HepG2 (cell line): ENCODE results near the gene LRPPRC. TPM values are rescaled to one million over a fixed set of nuclear protein-coding genes. Genes with fewer than 3 reads are reported as not detected.

Experiments
- FOXP1 ChIP-seq, 2 experiments: fragments of 450-650 bp in 1 of 2; IDR thresholded peaks; 2 replicates each; pipeline ENCODE4 v1.6.1; 2017 to 2018; ENCODE audit warnings: antibody characterized with exemption in 1 of 2
- REL ChIP-seq: sonication (generic); formaldehyde crosslinking; conservative IDR thresholded peaks from 2 replicates; pipeline ENCODE4 v1.8.0; 2022; ENCODE audit warnings: mild to moderate bottlenecking, missing genetic modification reagents, moderate library complexity
- RNF2 ChIP-seq: fragments of 450-650 bp; conservative IDR thresholded peaks from 2 replicates; pipeline ENCODE4 v1.6.1; 2016; ENCODE audit warnings: low read depth
- SALL1 ChIP-seq: sonication (generic); formaldehyde crosslinking; IDR thresholded peaks from 2 replicates; pipeline ENCODE4 v1.8.0; 2022; ENCODE audit warnings: mild to moderate bottlenecking, missing genetic modification reagents
- ZNF232 ChIP-seq: sonication (generic); formaldehyde crosslinking; IDR thresholded peaks from 2 replicates; pipeline ENCODE4 v1.4.0; 2020; ENCODE audit warnings: missing genetic modification reagents, borderline replicate concordance
- polyA plus RNA-seq, 8 experiments: library from polyadenylated mRNA; depleted of rRNA in 3 of 8; stranded (reverse) in 7 of 8; unstranded in 1 of 8; fragments of >200 nt; fragmentation: Illumina TruSeq in 4 of 8; extraction: Trizol in 4 of 8; gene quantifications; 2 replicates each; pipeline versions ENCODE4 v1.2.1 to v1.2.3, GENCODE V29; 2011 to 2016; ENCODE audit warnings: low read depth in 4 of 8, missing spikeins in 1 of 8, mixed read lengths in 1 of 8; ENCODE audit not compliant: insufficient read depth in 1 of 8
- total RNA-seq, 5 experiments: library from RNA; depleted of rRNA; stranded (reverse); fragments of >200 nt; fragmentation: Illumina TruSeq; extraction: Trizol; gene quantifications; 2 replicates each; pipeline ENCODE4 v1.2.3, GENCODE V29; 2016; ENCODE audit warnings: low read depth in 1 of 5
- TF ChIP-seq, protein P1 (sequence below): sonication (generic); formaldehyde crosslinking; IDR thresholded peaks from 2 replicates; pipeline ENCODE4 v1.4.0; 2020; ENCODE audit warnings: missing genetic modification reagents
- TF ChIP-seq, protein P2 (sequence below): IDR thresholded peaks from 2 replicates; pipeline ENCODE4 v1.6.1; 2016; ENCODE audit warnings: missing compliant biosample characterization, missing genetic modification reagents, borderline replicate concordance
- TF ChIP-seq, protein P3 (sequence below): IDR thresholded peaks from 2 replicates; pipeline ENCODE4 v1.6.1; 2012; ENCODE audit warnings: inconsistent platforms
- TF ChIP-seq, protein P4 (sequence below): sonication (generic); formaldehyde crosslinking; IDR thresholded peaks from 2 replicates; pipeline ENCODE4 v1.4.0; 2020; ENCODE audit warnings: mild to moderate bottlenecking, missing genetic modification reagents

LRPPRC gene
- total and polyA plus RNA-seq, 2 of the 13 experiments (the other 11 are each of a cell fraction or from before 2014, with no cell fraction given) = 117 to 167 TPM

DNA sequence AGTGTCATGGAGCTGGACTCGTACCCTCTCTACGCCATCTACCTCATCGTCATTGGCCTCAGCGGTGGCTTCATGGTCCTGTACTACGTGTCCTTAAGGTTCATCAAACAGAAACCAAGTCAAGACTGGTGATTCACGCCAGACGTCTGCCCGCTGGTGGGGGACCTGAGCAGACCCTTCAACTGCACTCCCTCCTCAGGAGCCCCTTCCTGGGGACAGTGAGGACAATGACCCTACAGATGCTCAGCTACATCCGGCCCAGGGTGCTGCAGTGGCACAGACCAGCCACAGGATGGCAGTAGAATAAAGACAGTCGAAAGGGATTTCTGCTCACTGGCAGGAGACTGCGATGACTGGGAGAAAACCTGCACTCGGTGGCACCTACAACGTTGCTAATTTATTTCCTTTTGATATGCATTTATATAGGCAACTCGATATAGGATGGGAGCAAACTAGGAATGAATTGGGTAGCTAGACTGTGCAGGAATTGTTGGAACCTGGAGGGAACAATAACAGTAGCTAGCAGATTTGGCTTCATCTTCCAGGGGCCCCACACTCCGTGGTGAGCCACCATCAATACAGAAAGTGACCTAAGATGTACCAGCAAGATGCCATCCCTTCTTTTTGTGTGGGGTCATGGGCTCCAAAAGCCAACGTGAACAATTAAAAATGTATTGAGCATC, 117.9 kb downstream of the LRPPRC start (continued):
- TF ChIP-seq, protein P1, sequence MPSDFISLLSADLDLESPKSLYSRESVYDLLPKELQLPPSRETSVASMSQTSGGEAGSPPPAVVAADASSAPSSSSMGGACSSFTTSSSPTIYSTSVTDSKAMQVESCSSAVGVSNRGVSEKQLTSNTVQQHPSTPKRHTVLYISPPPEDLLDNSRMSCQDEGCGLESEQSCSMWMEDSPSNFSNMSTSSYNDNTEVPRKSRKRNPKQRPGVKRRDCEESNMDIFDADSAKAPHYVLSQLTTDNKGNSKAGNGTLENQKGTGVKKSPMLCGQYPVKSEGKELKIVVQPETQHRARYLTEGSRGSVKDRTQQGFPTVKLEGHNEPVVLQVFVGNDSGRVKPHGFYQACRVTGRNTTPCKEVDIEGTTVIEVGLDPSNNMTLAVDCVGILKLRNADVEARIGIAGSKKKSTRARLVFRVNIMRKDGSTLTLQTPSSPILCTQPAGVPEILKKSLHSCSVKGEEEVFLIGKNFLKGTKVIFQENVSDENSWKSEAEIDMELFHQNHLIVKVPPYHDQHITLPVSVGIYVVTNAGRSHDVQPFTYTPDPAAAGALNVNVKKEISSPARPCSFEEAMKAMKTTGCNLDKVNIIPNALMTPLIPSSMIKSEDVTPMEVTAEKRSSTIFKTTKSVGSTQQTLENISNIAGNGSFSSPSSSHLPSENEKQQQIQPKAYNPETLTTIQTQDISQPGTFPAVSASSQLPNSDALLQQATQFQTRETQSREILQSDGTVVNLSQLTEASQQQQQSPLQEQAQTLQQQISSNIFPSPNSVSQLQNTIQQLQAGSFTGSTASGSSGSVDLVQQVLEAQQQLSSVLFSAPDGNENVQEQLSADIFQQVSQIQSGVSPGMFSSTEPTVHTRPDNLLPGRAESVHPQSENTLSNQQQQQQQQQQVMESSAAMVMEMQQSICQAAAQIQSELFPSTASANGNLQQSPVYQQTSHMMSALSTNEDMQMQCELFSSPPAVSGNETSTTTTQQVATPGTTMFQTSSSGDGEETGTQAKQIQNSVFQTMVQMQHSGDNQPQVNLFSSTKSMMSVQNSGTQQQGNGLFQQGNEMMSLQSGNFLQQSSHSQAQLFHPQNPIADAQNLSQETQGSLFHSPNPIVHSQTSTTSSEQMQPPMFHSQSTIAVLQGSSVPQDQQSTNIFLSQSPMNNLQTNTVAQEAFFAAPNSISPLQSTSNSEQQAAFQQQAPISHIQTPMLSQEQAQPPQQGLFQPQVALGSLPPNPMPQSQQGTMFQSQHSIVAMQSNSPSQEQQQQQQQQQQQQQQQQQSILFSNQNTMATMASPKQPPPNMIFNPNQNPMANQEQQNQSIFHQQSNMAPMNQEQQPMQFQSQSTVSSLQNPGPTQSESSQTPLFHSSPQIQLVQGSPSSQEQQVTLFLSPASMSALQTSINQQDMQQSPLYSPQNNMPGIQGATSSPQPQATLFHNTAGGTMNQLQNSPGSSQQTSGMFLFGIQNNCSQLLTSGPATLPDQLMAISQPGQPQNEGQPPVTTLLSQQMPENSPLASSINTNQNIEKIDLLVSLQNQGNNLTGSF (CRISPR knock-in tag) = no peak
- TF ChIP-seq RNF2 (no peak), ZNF232 (peak; percentile 83), REL (CRISPR knock-in tag) (no peak), SALL1 (peak; percentile 65), FOXP1 (IDR thresholded peaks at IDR 0.05) (no peak), FOXP1 (CRISPR knock-in tag; IDR thresholded peaks at IDR 0.05) (no peak)
- TF ChIP-seq, protein P2, sequence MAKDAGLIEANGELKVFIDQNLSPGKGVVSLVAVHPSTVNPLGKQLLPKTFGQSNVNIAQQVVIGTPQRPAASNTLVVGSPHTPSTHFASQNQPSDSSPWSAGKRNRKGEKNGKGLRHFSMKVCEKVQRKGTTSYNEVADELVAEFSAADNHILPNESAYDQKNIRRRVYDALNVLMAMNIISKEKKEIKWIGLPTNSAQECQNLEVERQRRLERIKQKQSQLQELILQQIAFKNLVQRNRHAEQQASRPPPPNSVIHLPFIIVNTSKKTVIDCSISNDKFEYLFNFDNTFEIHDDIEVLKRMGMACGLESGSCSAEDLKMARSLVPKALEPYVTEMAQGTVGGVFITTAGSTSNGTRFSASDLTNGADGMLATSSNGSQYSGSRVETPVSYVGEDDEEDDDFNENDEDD = no peak
- TF ChIP-seq, protein P3, sequence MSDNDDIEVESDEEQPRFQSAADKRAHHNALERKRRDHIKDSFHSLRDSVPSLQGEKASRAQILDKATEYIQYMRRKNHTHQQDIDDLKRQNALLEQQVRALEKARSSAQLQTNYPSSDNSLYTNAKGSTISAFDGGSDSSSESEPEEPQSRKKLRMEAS = no peak; the same call in 1 of the 2 replicates
- TF ChIP-seq, protein P4, sequence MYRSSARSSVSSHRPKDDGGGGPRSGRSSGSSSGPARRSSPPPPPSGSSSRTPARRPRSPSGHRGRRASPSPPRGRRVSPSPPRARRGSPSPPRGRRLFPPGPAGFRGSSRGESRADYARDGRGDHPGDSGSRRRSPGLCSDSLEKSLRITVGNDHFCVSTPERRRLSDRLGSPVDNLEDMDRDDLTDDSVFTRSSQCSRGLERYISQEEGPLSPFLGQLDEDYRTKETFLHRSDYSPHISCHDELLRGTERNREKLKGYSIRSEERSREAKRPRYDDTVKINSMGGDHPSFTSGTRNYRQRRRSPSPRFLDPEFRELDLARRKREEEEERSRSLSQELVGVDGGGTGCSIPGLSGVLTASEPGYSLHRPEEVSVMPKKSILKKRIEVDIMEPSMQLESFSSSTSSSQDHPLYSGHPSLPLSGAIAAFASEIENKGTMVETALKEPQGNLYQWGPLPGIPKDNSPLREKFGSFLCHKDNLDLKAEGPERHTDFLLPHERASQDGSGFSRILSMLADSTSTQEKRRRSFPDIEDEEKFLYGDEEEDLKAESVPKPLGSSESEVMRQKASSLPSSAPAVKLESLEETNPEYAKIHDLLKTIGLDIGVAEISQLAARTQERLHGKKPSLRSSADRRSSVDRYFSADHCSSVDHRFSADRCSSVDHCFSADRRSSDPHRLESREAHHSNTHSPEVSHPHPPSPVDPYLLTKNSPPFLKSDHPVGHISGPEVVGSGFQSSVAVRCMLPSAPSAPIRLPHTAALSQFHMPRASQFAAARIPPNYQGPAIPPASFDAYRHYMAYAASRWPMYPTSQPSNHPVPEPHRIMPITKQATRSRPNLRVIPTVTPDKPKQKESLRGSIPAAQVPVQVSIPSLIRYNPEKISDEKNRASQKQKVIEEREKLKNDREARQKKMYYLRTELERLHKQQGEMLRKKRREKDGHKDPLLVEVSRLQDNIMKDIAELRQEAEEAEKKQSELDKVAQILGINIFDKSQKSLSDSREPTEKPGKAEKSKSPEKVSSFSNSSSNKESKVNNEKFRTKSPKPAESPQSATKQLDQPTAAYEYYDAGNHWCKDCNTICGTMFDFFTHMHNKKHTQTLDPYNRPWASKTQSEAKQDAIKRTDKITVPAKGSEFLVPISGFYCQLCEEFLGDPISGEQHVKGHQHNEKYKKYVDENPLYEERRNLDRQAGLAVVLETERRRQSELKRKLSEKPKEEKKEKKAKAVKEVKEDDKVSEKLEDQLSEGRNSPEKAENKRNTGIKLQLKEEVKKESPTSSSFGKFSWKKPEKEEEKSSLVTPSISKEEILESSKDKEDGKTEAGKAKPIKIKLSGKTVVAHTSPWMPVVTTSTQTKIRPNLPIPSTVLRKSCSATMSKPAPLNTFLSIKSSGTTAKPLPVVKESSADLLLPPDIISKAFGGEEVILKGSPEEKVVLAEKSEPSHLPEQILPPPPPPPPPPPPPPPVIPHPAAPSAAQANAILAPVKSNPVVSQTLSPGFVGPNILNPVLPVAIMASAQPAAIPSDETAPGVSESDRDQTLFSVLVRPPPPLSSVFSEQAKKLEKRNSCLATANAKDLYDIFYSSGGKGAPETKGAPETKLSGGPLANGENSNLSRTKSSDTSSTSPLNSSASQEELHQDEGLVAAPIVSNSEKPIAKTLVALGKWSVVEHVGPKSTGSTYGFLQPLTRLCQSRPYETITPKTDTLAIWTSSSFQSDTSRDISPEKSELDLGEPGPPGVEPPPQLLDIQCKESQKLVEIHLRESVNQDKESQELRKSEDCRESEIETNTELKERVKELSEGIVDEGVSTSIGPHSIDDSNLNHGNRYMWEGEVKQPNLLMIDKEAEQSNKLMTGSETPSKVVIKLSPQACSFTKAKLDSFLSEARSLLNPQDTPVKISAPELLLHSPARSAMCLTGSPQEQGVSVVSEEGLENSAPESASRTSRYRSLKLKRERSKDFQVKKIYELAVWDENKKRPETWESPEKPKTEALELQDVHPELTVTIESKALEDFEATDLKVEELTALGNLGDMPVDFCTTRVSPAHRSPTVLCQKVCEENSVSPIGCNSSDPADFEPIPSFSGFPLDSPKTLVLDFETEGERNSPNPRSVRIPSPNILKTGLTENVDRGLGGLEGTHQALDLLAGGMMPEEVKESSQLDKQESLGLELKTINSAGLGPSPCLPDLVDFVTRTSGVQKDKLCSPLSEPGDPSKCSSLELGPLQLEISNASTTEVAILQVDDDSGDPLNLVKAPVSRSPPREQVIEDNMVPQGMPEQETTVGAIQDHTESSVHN (CRISPR knock-in tag) = 0 out of 2 replicates have a peak, but pooled peaks have one; percentile 34
